Measurements from ENCODE around the gene PKNOX1.
"Not testable (repeated sequence)": the region's sequence is repeated elsewhere in the genome, so short reads cannot be mapped to it uniquely, and the experiment has no call there.

DNA sequence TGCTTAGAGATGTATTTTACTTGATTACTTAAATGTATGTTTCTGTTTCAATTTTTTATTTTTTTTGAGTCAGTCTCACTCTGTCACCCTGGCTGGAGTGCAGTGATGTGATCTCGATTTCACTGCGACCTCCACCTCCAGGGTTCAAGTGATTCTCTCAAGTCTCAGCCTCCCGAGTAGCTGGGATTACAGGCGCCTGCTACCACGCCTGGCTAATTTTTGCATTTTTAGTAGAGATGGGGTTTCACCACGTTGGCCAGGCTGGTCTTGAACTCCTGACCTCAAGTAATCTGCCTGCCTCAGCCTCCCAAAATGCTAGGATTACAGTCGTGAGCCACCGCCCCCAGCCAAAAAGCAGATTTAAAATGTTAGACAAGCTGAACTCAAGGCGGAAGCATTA, 15.0 kb downstream of the PKNOX1 start:
- not testable (repeated sequence) for TF ChIP-seq CTCF (conservative IDR thresholded peaks at IDR 0.05 in 1 of 2, IDR thresholded peaks at IDR 0.05 in 1 of 2; ENCODE audit: low read depth in 1 of 2, low read length in 2 of 2); EZH2 (IDR thresholded peaks at IDR 0.05; ENCODE audit: low read length, missing control alignments)
